Measurements from ENCODE around the gene CREG2. TPM values are rescaled to one million over a fixed set of nuclear protein-coding genes. Genes with fewer than 3 reads are reported as not detected.

Gene CREG2
- total and polyA plus RNA-seq, 8 donors = 0.24 to 0.98 (median 0.51) TPM; not detected in 2

DNA sequence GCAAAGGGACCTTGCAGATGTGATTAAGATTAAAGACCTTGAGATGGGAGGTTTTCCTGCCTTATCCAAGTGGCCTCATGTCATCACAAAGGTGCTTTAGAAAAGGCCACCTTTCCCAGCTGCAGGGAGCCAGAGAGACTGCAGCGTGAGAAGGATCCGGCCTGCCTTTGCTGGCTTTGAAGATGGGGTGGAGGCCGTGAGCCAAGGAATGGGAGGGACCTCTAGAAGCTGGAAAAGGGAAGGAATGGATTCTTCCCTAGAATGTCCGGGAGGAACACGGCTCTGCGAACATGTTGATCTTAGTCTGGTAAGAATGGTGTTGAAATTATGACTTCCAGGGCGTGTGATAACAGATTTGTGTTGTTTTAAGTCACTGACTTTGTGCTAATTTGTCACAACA, 39.9 kb upstream of the CREG2 start:
- no peak for TF ChIP-seq CTCF (IDR thresholded peaks at IDR 0.05)
- intact Hi-C loops (cut with DNase I) = no loop called here

DNA sequence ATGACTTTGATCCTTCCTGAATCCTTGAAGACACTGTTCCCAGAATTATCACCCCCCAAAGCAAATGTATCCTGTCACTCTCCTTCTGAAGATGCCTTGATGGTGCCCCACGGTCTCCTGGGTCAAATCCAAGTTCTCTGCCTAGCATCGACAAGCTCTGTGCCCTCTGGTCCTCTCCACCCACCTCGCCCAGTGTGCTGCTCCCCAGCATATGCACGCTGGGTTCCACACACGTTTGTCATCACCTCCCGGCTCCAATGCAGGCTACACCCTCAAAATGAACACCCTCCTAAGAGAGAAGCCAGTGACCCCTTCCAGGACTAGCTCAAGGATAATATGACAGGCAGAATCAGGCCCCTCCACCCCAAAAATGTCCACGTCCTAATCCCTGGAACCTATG, 39.5 kb upstream of the CREG2 start:
- H3K36me3 ChIP-seq = no peaks in the 10 kb centered on the region
- no peaks in the 10 kb centered on the region for H3K9me3 ChIP-seq
- TF ChIP-seq CTCF (IDR thresholded peaks at IDR 0.05) = no peak
- no peak overlapping the region for H3K4me3 ChIP-seq
- intact Hi-C loops (cut with DNase I) = no loop called here
- no peak overlapping the region for H3K27ac ChIP-seq
- no peaks in the 10 kb centered on the region for H3K4me1 ChIP-seq
- ATAC-seq = no peak
- no peak for DNase-seq
- H3K27me3 ChIP-seq = no peaks in the 10 kb centered on the region

More for the DNA sequence above, 39.9 kb upstream of the CREG2 start:
- Histone ChIP-seq H3K4me3 (no peak overlapping the region), H3K36me3 (no peaks in the 10 kb centered on the region), H3K9me3 (no peaks in the 10 kb centered on the region), H3K27me3 (no peaks in the 10 kb centered on the region), H3K4me1 (no peaks in the 10 kb centered on the region), H3K27ac (no peak overlapping the region)
- DNase-seq (no peak), ATAC-seq (no peak)

DNA sequence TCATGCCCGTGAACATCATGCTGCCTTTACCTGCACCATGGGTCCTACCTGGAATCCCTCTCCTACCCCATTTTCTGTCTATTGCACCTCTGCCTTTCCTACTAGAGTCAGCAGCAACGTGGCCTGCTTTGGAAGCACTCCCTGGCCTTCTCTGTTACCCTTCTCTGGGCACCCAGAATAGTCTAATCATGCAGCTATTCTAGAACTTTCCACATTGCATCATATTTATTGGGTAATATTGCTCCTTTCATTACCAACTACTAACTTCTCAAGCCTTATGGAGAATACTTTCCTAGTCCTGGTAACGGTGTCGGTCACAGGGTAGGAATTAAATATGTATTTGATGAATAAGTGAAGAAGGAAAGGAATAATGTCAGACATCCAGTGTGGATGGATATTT, 33.3 kb upstream of the CREG2 start:
- H3K9me3 ChIP-seq = no peaks in the 10 kb centered on the region
- no peaks in the 10 kb centered on the region for H3K36me3 ChIP-seq
- ATAC-seq (no peak), DNase-seq (no peak)
- H3K27me3 ChIP-seq = no peaks in the 10 kb centered on the region
- no peak overlapping the region for H3K27ac ChIP-seq
- intact Hi-C loops (cut with DNase I) = no loop called here
- H3K4me3 ChIP-seq = no peak overlapping the region
- no peak for TF ChIP-seq CTCF (IDR thresholded peaks at IDR 0.05)
- no peaks in the 10 kb centered on the region for H3K4me1 ChIP-seq

DNA sequence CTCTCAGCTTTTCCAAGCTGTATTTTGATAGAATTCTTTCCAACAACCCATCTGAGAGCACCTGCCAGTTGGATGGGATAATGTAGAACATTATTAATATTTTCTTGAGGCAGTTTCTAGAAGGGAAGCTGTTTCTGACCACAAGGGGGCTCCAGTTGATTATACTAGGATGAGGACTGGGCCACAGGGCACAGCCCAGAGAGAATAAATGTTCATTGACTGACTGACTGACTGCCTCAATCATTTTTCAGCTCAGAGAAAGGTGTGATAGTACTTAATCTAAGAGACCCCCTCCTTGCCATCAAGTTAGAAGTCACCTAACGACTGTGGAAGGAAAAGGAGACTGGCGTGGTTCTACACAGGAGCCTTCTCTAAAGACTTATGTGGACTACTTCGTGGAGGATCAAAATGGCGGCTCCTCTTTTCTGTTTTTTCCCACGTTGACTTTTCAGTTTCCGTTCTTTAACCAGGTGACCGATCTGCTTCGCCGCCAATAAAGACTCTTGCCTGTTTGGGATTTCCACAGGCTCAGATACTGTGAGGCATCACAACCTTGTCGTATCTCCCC, 31.9 kb upstream of the CREG2 start:
- Histone ChIP-seq H3K4me1 (no peaks in the 10 kb centered on the region), H3K9me3 (no peaks in the 10 kb centered on the region), H3K27me3 (no peaks in the 10 kb centered on the region), H3K4me3 (no peak overlapping the region), H3K36me3 (no peaks in the 10 kb centered on the region), H3K27ac (no peak overlapping the region)
- ATAC-seq = peak; percentile 92
- TF ChIP-seq CTCF (IDR thresholded peaks at IDR 0.05) = peak; percentile 73 to 77
- peak in 2 of 4 donors; percentile 45 to 64 for DNase-seq
- intact Hi-C loops (cut with DNase I) = no loop called here

GRCh38 chr2:101418460-101419095, 31.3 kb upstream of the CREG2 start:
- ATAC-seq (no peak), DNase-seq (no peak)
- Histone ChIP-seq H3K27me3 (no peaks in the 10 kb centered on the region), H3K4me1 (no peaks in the 10 kb centered on the region), H3K9me3 (no peaks in the 10 kb centered on the region), H3K4me3 (no peak overlapping the region), H3K27ac (no peak overlapping the region), H3K36me3 (no peaks in the 10 kb centered on the region)
- TF ChIP-seq CTCF (IDR thresholded peaks at IDR 0.05) = no peak
- intact Hi-C loops (cut with DNase I) = no loop called here

Data from left lung (tissue), 10 donors.